HG02678 (cell line): Measurements from ENCODE around the gene ODC1.
"Not testable (repeated sequence)": the region's sequence is repeated elsewhere in the genome, so short reads cannot be mapped to it uniquely, and the experiment has no call there.

Source experiments
- ATAC-seq: cut with Tn5 transposase; IDR thresholded peaks from one replicate; pipeline ENCODE4 v1.9.1; 2021; ENCODE audit warnings: mild to moderate bottlenecking, moderate library complexity; ENCODE audit not compliant: unreplicated experiment

The ODC1 gene

DNA sequence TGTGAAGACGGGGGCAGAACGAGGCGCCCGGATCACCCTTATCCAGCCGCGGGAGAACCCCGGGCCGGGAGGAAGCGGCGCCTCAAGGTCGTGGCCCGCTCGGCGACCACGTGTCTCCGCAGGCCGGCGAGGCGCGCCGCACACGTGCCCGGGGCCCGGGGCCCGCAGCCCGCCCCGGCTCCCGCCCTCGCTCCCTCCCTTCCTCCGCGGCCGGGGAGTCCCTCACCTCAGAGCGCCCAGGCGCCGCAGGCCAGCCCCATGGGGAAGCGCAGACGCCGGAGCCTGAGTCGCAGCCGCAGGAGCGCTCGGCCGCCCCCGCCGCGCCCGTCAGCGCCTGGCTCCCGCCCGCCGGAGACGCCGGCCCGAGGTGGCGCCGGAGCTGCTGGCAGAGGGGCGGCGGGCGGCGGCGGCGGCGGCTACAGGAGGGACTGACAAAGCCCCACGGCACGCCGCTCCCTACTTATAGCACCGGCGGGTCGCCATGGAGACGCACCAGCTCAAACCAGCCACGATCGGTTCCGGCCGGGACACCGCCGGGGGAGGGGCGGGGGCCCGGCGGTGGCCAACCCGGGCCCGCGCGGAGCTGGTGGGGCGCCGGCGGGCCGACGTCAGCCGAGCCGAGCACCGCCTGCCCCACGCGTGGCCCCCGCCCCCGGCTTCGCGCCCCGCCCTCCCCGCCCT, at the start of gene ODC1:
ODC1 (minus strand) TSS at position 433 of the 681 bp plus-strand sequence. CDS start 3,295 bp downstream, outside the sequence.
- peak; percentile 77 for ATAC-seq

GRCh38 chr2:10497797-10498251, 49.7 kb upstream of the ODC1 start:
- ATAC-seq: no peak

- ATAC-seq: no peak
These were observed 47.8 kb upstream of the ODC1 start for GRCh38 chr2:10495988-10496313.

DNA sequence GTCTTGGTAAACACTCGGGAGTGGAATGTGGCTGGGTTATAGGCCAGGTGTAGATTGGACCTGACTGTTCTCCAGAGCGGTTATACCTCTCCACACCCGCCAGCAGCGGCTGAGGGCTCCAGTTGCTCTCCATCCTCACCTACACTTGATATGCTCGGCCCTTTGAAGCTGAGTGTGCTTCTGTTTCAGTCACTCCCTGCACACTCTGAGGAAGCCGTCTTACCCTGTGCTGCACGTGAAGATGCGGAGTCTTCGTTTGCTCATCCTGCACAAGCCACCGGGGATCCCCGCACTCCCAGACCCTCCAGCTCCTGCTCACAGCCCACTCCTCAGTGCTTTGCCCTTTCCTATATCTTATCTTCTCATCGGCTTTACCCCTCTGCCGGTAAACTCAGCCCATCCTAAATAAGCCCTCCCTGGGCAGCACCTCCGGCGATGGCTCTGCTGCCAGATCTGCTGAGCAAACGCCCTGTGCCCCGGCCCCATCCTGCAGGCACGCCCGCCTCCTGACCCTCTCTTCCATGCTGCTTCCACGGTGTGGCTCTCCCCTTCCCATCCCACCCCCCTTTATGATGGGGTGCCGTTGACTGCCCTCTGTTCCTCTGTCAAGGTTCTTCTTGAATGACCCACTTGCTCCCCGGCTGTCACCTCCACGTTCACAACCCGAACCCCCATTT, 47.3 kb upstream of the ODC1 start:
- no peak for ATAC-seq

DNA sequence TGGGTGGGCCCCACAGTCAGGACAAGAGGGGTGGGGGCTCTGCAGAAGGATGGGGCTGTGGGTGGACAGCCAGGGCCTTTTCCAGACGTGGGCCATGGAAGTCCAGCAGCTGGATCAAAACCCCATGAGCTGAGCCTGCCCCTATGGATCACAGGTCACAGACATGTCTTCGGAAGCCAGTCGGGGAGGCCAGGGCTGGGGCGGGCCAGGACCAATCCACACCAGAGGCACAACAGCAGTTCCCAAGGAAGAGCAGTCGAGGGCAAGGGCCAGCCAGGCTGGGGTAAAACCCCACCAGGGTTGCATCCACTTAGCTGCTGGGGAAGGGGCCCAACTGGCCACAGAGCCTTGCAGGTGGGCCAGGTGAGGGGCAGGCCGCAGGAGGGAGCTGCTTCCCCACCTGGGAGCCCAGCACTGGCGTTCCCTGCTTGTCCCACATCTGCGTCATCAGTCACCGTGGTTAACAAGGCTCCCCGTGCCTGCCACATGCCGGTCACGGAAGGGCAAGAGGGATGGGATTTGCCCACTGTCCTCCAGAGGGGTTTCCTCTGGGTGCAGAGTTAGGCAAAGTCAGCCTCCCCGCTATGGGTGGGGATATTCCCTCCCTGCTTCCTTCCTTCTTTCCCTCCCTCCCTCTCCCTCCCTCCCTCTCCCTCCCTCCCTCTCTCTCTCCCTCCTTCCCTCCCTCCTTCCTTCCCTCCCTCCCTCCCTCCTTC, 46.4 kb upstream of the ODC1 start:
- ATAC-seq: no peak

GRCh38 chr2:10493634-10494281, 45.6 kb upstream of the ODC1 start:
- peak; percentile 91 for ATAC-seq

- no peak for ATAC-seq
These were observed 45.0 kb upstream of the ODC1 start for GRCh38 chr2:10493075-10493633.

DNA sequence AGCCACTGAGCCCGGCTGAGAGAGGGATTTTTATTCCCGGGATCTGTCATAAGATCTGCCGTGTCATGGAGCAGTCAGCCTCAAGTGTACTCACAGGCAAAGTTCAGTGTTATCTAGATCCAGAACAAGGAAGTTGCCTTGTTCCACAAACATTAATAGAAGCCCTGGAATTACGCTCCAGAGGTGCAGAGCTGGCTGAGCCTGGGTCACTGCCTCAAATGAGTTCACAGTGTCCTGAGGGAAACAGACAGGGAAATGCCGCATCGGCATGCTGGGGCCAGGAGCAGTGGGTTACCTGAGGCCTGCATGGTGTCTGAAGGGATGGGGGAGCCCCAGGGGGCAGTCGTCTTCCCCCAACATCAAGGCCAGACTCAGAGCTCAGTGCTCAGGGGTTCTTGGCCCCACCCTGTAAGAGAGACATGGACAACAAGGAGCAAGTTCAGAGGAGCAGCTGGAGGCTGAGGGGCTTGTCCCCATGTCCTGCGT, 42.7 kb upstream of the ODC1 start:
- ATAC-seq: no peak

DNA sequence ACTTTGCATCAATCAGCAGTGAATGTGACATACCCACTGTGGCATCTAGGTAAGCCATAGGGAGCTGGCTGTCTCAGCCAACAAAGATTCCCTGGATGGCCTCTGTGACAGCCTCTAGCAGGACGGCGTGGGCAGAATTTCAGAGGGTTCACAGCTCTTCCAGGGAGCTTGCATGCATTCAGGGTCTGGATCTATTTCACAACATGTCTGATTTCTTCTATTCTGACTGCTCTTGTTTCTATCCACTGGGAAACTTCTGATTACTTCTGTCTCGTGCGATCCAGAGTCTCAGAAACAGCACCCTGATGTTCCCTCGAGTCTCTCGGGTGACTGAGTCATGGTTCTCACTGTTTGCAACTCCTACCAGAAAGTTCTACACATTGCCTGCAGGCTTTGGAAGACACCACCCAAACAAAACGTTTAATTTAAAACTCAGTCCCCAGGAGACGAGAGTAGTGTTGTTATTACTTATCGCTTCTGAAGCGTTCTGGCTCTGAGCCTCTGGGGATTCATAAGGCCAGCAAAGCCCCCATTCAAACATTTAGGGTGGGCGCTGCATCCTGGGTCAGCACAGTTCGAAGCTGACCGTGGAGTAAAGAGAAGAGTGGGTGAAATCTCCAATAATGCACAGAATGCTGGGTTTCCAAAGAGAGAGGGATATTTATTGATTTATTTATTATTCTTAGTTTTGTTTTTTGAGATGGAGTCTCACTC, 41.9 kb upstream of the ODC1 start:
- ATAC-seq: no peak

DNA sequence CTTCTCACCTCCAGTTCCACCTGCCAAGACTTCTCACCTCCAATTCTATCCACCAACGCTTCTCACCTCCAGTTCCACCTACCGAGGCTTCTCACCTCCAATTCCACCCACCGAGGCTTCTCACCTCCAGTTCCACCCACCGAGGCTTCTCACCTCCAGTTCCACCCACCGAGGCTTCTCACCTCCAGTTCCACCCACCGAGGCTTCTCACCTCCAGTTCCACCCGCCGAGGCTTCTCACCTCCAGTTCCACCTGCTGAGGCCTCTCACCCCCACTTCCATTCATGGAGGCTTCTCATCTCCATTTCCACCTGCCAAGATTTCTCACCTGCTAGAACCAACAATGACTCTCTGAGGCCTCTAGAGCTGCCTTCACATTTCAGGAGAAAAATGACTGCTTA, 40.0 kb upstream of the ODC1 start:
- not testable (repeated sequence) for ATAC-seq

GRCh38 chr2:10487741-10488104, 39.6 kb upstream of the ODC1 start:
- not testable (repeated sequence) for ATAC-seq

- ATAC-seq: no peak
These were observed 39.1 kb upstream of the ODC1 start for GRCh38 chr2:10487081-10487740.

DNA sequence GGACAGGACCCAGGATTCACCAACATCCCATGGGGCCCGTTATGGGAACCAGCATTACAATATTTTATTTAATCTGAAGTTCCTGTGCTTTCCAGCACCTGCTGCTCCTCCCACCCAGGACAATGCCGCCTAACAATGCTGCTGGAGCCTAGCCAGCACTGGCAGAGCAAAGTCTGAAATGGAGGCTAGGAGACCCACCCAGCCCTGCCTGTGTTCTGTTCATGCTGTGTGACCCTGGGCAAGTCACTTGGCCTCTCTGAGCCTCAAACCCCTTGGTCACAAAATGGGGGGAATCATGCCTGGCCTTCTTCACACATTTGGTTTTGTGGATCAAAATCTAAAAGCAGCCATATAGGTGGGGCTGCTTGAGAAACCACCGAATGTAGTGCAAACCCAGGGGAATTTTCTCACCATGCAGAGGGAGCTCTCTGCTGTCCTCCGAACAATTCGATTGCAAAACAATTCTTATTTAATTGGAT, 38.5 kb upstream of the ODC1 start:
- ATAC-seq: no peak

DNA sequence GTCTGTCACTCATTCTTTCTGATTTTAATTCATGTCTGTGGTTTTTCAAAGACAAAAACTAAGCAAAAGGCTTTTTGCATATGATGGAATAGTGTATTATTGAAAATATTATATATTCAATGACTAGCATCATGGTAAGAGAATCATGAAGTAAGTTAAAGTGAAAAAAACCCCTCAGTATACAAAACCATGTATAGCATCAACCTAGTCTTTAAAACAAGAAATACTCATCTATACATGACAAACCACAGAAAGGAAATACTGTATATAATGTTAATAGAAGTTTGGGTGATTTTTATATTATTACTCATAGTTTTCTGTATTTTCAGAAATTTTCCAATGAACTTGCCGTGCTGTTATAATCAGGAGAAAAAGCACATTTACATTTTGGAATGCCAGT, 38.0 kb upstream of the ODC1 start:
- no peak for ATAC-seq

DNA sequence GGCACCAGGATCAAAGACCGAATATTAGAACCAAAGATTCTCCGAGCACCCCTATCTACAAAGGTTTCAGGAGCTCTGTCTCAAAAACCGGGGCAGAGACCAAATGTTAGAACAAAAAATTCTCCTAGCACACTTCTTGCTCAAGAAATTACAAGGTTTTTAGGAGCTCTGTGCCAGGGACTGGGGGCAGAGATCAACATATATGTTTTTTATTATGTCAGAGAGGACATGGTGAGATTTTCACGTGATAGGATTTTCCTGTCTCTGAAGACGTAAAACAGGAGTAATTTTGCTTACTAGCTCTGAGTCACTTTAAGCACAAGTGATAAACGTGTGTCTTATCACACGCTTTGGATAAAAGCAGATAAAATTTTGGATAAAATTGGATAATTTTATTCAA, 34.8 kb upstream of the ODC1 start:
- no peak for ATAC-seq

DNA sequence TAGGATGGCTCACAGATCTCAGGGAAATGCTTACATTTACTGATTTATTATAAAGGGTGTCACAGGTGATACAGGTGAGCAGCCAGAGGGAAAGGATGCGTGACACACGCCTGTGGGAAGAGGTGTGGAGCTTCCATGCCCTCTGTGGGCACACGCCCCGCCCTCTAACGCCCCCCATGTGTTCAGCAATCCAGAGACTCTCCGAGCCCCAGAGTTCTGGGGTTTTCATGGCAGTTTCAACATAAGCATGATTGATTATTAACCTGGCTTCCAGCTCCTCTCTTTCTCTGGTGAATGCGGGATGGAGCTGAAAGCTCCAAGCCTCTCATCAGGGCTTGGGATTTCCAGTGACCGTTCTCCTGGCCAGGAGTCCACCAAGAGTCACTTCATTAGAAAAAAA, 34.3 kb upstream of the ODC1 start:
- no peak for ATAC-seq

DNA sequence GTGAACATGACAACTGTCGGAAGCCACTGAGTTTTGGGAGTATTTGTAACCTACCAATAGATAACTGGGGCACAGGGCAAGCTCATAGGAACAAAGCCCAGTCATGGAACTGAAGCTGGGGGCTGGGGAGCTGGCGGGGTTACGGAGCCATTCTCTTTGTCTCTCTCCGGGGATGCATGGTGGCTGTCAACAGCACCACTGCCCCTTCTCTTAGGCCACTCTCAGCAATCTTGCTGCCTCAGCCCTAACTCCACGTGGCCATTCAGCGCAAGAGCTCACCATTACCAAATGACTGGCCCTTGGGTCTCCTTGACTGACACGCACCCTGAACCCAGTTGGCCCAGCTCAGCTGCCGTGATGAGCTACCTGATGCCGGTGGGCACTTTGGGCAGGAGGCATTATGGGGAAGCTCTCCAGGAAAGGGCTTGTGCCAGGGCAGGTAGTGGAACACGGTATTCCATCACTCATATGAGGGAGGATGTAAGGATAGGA, 33.6 kb upstream of the ODC1 start:
- no peak for ATAC-seq

DNA sequence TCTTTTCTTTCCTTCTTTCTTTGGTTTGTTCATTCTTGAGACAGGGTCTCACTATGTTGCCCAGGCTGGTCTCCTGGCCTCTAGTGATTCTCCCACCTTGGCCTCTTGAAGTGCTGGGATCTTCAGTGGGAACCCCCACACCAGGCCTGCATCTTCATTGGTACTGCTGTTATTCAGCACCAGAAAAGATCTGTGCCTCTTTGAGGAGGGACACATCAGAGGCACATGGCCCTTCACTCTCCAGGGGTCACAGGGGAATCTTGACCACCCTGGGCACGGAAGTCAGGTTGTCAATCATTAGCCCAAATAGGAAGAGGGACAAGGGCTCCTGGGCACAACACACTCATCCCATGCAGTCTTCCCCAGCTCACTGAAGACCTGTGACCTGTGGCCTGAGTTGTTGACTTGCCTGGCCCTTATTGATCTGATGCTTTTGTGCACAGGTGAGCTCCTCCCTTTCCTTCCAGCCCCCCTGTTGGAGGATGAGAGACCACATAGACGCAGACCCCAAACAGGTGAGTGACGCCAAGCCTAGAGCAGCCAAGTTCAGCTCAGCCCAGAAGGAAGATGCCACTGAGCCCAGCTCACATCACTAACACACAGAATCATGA, 33.0 kb upstream of the ODC1 start:
- no peak for ATAC-seq

- ATAC-seq: no peak
These were observed 32.3 kb upstream of the ODC1 start for GRCh38 chr2:10480359-10480949.
